HG02678 (cell line): ENCODE data around the gene NDUFV1.

Source experiments
- ATAC-seq: cut with Tn5 transposase; IDR thresholded peaks from one replicate; pipeline ENCODE4 v1.9.1; 2021; ENCODE audit warnings: mild to moderate bottlenecking, moderate library complexity; ENCODE audit not compliant: unreplicated experiment

The NDUFV1 gene

GRCh38 chr11:67638535-67639437, 32.0 kb downstream of the NDUFV1 start:
- no peak for ATAC-seq

- no peak for ATAC-seq
Measured at GRCh38 chr11:67639438-67639859, 32.7 kb downstream of the NDUFV1 start, which contains the start of gene TBX10. Gene TBX10, minus strand, starts transcription at chr11:67639763. Its CDS starts 291 bp downstream, at chr11:67639472.

GRCh38 chr11:67640021-67640757, 33.5 kb downstream of the NDUFV1 start:
- ATAC-seq, result no peak

GRCh38 chr11:67640758-67641337, 34.1 kb downstream of the NDUFV1 start:
- ATAC-seq, result no peak

GRCh38 chr11:67641338-67642172, 34.8 kb downstream of the NDUFV1 start:
- ATAC-seq, result no peak

GRCh38 chr11:67642173-67643120, 35.7 kb downstream of the NDUFV1 start:
- no peak for ATAC-seq

- ATAC-seq, result no peak
Measured at GRCh38 chr11:67644042-67644441, 37.3 kb downstream of the NDUFV1 start.

GRCh38 chr11:67644472-67645418, 38.0 kb downstream of the NDUFV1 start:
- ATAC-seq, result no peak

- no peak for ATAC-seq
Measured at GRCh38 chr11:67645521-67646461, 39.1 kb downstream of the NDUFV1 start.

- no peak for ATAC-seq
Measured at GRCh38 chr11:67646535-67647336, 40.0 kb downstream of the NDUFV1 start.

- ATAC-seq, result no peak
Measured at GRCh38 chr11:67647471-67647870, 40.7 kb downstream of the NDUFV1 start.

GRCh38 chr11:67648140-67648795, 41.5 kb downstream of the NDUFV1 start:
- peak; percentile 66 for ATAC-seq

GRCh38 chr11:67648796-67649613, 42.3 kb downstream of the NDUFV1 start:
- no peak for ATAC-seq

GRCh38 chr11:67649634-67650510, 43.1 kb downstream of the NDUFV1 start:
- no peak for ATAC-seq
